Skeletal muscle cell (primary cell): ENCODE results near the gene TMEFF1.

ENCODE experiments used
- DNase-seq: peaks from one replicate; pipeline ENCODE4 v3.0.0-alpha.2; 2010; ENCODE audit warnings: low read depth
- H3K4me3 ChIP-seq: 2 replicates; pipeline ENCODE4 v1.5.1; 2011; ENCODE audit warnings: low read depth, mild to moderate bottlenecking, control low read depth, low read length, moderate library complexity

Gene TMEFF1

DNA sequence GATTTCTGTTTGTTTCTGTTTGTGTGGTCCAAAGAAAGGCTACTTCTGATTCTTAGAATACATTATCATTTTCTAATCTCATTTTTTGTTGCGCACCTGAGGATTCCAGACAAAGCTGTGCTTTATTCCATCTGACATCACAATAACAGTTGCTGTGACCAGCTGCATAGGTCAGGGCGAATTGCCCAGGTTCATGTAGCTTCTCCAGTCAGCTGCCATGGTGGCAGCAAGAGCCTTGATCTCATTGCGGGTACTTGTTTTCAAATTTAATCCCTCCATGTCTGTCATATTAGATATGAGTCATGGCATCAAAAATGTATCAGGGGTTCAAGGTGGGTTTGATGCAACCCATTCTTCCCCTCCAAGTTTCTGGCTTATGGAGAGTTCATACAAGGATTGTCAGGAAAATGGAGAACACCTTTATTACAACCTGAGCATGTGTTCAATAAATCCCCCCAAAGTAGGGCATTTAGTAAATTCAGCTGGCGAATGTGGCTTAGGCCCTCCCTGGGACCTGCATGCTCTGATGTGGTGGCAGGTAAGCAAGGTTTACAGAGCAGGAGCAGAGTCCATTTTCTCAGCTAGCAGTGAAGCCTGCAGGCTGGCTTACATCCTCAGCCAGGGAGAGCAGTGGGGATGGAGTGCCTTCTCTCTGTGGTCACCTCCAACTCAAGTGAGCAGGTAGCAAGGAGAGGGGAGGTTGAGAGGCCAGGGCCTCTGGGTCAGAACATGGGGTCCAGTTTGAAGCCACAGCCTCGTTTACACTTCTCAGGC lies 118.9 kb downstream of the TMEFF1 start:
- H3K4me3 ChIP-seq, result no peak overlapping the region
- no peak for DNase-seq

GRCh38 chr9:100595391-100596199 lies 122.6 kb downstream of the TMEFF1 start:
- DNase-seq, result no peak
- no peak overlapping the region for H3K4me3 ChIP-seq

- no peak overlapping the region for H3K4me3 ChIP-seq
- no peak for DNase-seq
Observed at GRCh38 chr9:100597236-100597635, 124.3 kb downstream of the TMEFF1 start.

GRCh38 chr9:100598641-100599145 lies 125.7 kb downstream of the TMEFF1 start:
- H3K4me3 ChIP-seq, result peak overlapping the region; percentile 58
- no peak for DNase-seq

DNA sequence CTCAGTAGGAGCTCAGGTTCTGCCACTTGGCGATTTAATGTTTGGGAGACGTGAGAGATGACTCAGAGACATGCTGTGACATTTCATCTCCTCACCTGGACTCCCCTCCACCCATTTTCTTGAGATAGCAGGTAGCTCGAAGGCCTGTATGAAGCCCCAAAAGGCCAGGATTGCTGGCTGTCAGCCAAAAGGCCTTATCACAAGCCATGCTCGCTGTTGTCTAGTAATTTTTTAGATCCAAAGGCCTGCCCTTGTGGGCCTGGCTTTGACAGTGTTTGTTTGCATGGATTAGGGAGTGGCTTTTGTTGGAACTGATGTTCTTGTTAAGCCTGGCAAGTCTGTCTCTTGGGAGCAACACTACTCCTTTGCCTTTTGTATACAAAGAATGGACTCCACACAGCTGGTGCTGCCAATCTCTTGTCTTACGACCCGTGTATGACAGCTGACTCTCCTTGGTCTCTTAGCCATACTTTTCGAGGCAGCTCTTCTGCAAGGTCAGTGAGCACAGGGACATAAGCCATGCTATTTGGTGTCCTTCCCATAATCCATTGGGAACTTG lies 127.7 kb downstream of the TMEFF1 start:
- DNase-seq, result peak; percentile 48
- no peak overlapping the region for H3K4me3 ChIP-seq

GRCh38 chr9:100601216-100601615 lies 128.3 kb downstream of the TMEFF1 start:
- no peak overlapping the region for H3K4me3 ChIP-seq
- no peak for DNase-seq

GRCh38 chr9:100602342-100602801 lies 129.4 kb downstream of the TMEFF1 start:
- no peak for DNase-seq
- no peak overlapping the region for H3K4me3 ChIP-seq

DNA sequence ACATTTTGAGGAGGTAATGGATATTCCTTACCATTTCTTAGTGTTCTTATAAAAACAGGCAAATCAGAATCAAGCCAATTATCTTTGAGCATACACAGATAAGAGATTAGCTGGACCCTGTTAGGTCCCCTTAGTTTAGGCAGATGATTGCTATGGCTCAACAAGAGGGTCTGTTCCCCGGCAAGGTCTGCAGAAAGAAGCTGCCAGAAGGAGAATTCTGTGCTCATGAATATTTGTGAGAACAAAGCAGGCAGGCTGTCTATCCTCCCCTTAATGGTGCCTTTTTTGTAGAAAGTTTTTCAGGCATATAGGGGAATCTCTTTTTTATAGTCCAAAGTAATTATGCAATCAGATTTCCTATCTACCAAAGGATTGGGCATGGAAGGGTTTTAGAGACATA lies 132.5 kb downstream of the TMEFF1 start:
- H3K4me3 ChIP-seq, result no peak overlapping the region
- DNase-seq, result no peak

DNA sequence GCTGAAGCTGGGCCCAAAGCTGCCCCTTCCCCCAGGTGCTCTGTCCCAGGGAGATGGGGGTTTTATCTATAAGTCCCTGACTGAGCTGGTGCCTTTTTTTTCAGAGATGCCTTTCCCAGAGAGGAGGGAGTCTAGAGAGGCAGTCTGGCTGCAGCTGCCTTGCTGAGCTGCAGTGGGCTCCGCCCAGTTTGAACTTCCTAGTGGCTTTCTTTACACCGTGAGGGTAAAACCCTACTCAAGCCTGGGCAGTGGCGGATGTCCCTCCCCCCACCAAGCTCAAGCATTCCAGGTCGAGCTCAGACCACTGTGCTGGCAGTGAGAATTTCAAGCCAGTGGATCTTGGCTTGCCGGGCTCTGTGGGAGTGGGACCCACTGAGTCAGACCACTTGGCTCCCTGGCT lies 146.2 kb downstream of the TMEFF1 start:
- DNase-seq, result no peak
- H3K4me3 ChIP-seq, result no peak overlapping the region

DNA sequence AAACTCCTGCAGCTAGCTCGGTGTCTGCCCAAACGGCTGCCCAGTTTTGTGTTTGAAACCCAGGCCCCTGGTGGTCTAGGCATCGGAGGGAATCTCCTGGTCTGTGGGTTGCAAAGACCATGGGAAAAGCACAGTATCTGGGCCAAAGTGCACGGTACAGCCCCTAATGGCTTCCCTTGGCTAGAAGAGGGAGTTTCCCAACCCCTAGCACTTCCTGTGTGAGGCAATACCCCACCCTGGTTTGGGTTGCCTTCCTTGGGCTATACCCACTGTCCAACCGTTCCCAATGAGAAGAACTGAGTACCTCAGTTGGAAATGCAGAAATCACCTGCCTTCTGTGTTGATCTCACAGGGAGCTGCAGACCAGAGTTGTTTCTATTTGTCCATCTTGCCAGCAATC lies 146.7 kb downstream of the TMEFF1 start:
- no peak overlapping the region for H3K4me3 ChIP-seq

DNA sequence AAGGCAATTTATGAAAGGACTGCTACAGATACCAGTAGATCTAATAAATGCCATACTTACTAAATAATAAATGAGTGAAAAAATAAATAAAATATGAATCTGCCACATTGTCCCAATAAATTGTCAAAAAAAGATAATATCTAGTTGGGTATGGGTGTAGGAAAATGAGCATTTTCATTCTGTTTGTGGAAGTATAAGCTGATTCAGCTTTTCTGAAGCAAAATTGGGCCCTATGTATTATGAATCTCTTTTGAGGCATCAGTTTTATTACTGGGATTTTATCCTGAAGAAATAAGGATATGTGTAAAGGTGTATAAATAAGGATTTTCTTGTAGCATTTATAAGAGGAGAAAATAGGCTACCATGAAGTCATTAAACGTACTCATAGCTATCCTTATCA lies 151.0 kb downstream of the TMEFF1 start:
- DNase-seq, result no peak
- H3K4me3 ChIP-seq, result no peak overlapping the region

More for the DNA sequence above, 146.7 kb downstream of the TMEFF1 start:
- no peak for DNase-seq

- no peak overlapping the region for H3K4me3 ChIP-seq
- no peak for DNase-seq
Observed at GRCh38 chr9:100626949-100627348, 154.0 kb downstream of the TMEFF1 start.
